Fibroblast of lung (primary cell): ENCODE measurements around the gene DOLK. TPM values are rescaled to one million over a fixed set of nuclear protein-coding genes. Genes with fewer than 3 reads are reported as not detected.

ENCODE experiments used
- DNase-seq, 2 donors: peaks; one replicate each; pipeline versions ENCODE4 v3.0.0 to v3.0.0-alpha.2; 2010; ENCODE audit warnings: low read depth in 2 of 2
- H2AFZ ChIP-seq: 2 replicates; pipeline ENCODE4 v1.5.1; 2012; ENCODE audit warnings: low read length, control low read depth, inconsistent platforms
- H3K27ac ChIP-seq: 2 replicates; pipeline ENCODE4 v1.5.1; 2011; ENCODE audit warnings: low read length, control low read depth; ENCODE audit not compliant: insufficient read depth
- H3K27me3 ChIP-seq: 2 replicates; pipeline ENCODE4 v1.5.1; 2011; ENCODE audit warnings: mild to moderate bottlenecking, low read length; ENCODE audit not compliant: control insufficient read depth, insufficient read depth
- H3K36me3 ChIP-seq: 2 replicates; pipeline ENCODE4 v1.5.1; 2011; ENCODE audit warnings: low read length; ENCODE audit not compliant: control insufficient read depth, insufficient read depth
- H3K4me1 ChIP-seq: 2 replicates; pipeline ENCODE4 v1.5.1; 2011; ENCODE audit warnings: low read length; ENCODE audit not compliant: control insufficient read depth, insufficient read depth; ENCODE audit errors: extremely low read depth
- H3K4me2 ChIP-seq: 2 replicates; pipeline ENCODE4 v1.5.1; 2011; ENCODE audit warnings: low read length, control low read depth; ENCODE audit not compliant: insufficient read depth; ENCODE audit errors: extremely low read depth
- H3K4me3 ChIP-seq, 4 experiments: fragments of 200-600 bp in 1 of 4; sonication (generic) in 1 of 4; replicated peaks in 1 of 4; 2 replicates each; pipeline ENCODE4 v1.5.1; 2011 to 2016; ENCODE audit warnings: low read length in 4 of 4, low read depth in 3 of 4, mild to moderate bottlenecking in 3 of 4, control low read depth in 2 of 4, inconsistent platforms in 1 of 4, mixed read lengths in 1 of 4; ENCODE audit not compliant: insufficient read depth in 1 of 4; ENCODE audit errors: control extremely low read depth in 1 of 4
- H3K79me2 ChIP-seq: 2 replicates; pipeline ENCODE4 v1.5.1; 2012; ENCODE audit warnings: mild to moderate bottlenecking, low read length, inconsistent platforms; ENCODE audit not compliant: control insufficient read depth, insufficient read depth
- H3K9ac ChIP-seq: 2 replicates; pipeline ENCODE4 v1.5.1; 2011; ENCODE audit warnings: mild to moderate bottlenecking, low read length, control low read depth; ENCODE audit not compliant: insufficient read depth
- H3K9me3 ChIP-seq: 2 replicates; pipeline ENCODE4 v1.5.1; 2012; ENCODE audit warnings: low read depth, low read length; ENCODE audit not compliant: control insufficient read depth, insufficient read depth
- H4K20me1 ChIP-seq: 2 replicates; pipeline ENCODE4 v1.5.1; 2011; ENCODE audit warnings: low read length; ENCODE audit not compliant: control insufficient read depth, insufficient read depth; ENCODE audit errors: extremely low read depth
- EZH2 ChIP-seq: IDR thresholded peaks from 2 replicates; pipeline ENCODE4 v1.5.1; 2012; ENCODE audit warnings: low read length, control low read depth, mild to moderate bottlenecking; ENCODE audit errors: missing control alignments
- polyA plus RNA-seq, 2 donors: library from polyadenylated mRNA; depleted of rRNA in 1 of 2; stranded (reverse) in 1 of 2; unstranded in 1 of 2; fragments of >200 nt; gene quantifications; 2 replicates each; pipeline ENCODE4 v1.2.1, GENCODE V29; 2011 to 2012; ENCODE audit warnings: missing spikeins in 1 of 2
- total RNA-seq: library from RNA; depleted of rRNA; stranded (reverse); fragments of >200 nt; gene quantifications from 2 replicates; pipeline ENCODE4 v1.2.1, GENCODE V29; 2014
- TF ChIP-seq, protein P1 (sequence below), 2 donors: IDR thresholded peaks in 1 of 2; conservative IDR thresholded peaks in 1 of 2; 1 replicate in 1 of 2; 2 replicates in 1 of 2; pipeline ENCODE4 v1.5.1; 2011 to 2012; ENCODE audit warnings: low read length in 2 of 2, control low read depth in 1 of 2, inconsistent platforms in 1 of 2, low read depth in 1 of 2, mild to moderate bottlenecking in 1 of 2

DOLK gene
- total and polyA plus RNA-seq, 2 donors (not counting 1 experiment from before 2014, with no cell fraction given) = 29.9 to 31.4 TPM

DNA sequence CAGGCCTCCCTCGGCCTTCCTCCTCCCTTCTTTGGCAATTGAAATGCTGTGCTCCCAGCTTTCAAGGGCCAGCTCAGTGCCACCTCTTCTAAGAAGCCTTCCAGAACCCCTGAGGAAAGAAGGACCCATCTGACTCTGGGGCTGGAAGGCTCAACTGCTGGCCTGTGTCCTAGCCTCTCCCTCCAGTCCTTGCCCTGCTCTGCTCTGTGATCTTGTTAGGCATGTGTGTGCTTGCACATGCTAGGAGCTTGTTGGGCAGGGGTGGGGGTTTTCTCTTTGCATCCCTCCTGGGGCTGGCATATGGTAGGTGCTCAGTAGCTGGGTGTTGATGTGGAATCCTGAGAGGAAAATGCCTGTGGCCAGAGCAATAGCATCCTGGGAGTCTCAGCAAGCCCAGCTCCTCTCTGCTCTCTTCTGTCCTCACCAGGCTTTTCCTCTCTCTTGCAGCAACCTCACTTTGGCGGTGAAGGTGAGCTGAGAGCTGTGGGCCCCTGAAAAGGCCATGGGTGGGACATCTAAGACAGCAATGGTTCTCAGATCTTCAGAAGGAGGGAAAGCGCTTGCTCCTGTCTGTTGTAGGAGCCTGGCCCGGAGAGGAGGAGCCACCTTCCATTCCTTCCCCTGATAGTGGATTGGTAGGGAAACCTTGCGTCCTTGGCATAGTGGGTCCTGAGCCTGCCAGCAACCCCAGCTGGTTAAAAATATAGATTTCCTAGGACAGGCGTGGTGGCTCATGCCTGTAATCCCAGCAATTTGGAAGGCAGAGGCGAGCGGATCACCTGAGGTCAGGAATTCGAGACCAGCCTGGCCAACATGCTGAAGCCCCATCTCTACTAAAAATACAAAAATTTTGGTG lies 9.9 kb downstream of the DOLK start:
- no peaks in the 10 kb centered on the region for H3K27me3 ChIP-seq
- H3K9ac ChIP-seq = no peak overlapping the region
- no peak for TF ChIP-seq EZH2
- TF ChIP-seq, protein P1, sequence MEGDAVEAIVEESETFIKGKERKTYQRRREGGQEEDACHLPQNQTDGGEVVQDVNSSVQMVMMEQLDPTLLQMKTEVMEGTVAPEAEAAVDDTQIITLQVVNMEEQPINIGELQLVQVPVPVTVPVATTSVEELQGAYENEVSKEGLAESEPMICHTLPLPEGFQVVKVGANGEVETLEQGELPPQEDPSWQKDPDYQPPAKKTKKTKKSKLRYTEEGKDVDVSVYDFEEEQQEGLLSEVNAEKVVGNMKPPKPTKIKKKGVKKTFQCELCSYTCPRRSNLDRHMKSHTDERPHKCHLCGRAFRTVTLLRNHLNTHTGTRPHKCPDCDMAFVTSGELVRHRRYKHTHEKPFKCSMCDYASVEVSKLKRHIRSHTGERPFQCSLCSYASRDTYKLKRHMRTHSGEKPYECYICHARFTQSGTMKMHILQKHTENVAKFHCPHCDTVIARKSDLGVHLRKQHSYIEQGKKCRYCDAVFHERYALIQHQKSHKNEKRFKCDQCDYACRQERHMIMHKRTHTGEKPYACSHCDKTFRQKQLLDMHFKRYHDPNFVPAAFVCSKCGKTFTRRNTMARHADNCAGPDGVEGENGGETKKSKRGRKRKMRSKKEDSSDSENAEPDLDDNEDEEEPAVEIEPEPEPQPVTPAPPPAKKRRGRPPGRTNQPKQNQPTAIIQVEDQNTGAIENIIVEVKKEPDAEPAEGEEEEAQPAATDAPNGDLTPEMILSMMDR (conservative IDR thresholded peaks at IDR 0.05 in 1 of 2, IDR thresholded peaks at IDR 0.05 in 1 of 2; ENCODE audit: low read depth in 1 of 2, low read length in 2 of 2) = no peak
- H2AFZ ChIP-seq = no peak overlapping the region
- H4K20me1 ChIP-seq = no peaks in the 10 kb centered on the region
- no peaks in the 10 kb centered on the region for H3K36me3 ChIP-seq
- H3K4me3 ChIP-seq = no peak overlapping the region
- H3K27ac ChIP-seq = no peak overlapping the region
- H3K9me3 ChIP-seq = no peaks in the 10 kb centered on the region
- H3K4me2 ChIP-seq = no peak overlapping the region
- no peak for DNase-seq
- H3K4me1 ChIP-seq = no peaks in the 10 kb centered on the region
- H3K79me2 ChIP-seq = no peaks in the 10 kb centered on the region

DNA sequence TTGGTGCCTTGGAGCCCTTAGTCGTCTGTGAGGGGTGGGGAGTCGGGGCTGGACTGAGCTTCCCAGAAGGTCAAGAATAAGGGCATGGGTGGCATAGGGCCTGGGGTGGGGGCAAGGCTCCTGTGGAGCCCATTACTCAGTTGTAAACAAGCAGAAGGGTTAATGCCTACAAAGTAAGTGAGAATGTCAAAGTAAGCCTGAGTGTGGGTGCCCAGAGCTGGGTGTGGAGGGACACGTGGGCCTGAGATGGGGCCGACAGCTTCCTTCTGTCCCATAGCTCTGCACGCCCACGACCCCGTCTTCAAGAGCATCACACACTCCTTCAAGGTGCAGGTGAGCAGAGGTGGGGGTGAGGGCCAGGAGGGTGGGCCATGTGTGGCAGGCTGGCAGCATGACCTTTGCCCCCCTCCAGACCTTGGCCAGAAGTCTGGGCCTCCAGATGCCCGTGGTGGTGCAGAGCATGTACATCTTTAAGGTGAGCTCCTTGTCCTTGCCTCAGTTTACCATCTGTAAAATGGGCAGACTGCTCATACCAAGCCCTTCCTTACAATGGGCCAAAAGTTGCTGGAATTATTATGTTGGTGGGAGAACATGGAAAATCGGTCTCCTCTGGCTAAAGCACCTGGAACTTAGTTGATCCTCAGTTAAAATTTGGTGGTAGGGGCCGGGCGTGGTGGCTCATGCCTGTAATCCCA lies 11.1 kb downstream of the DOLK start:
- H3K4me1 ChIP-seq = no peaks in the 10 kb centered on the region
- no peaks in the 10 kb centered on the region for H4K20me1 ChIP-seq
- no peak overlapping the region for H3K4me3 ChIP-seq
- no peaks in the 10 kb centered on the region for H3K27me3 ChIP-seq
- no peaks in the 10 kb centered on the region for H3K79me2 ChIP-seq
- H3K4me2 ChIP-seq = no peak overlapping the region
- no peak overlapping the region for H3K9ac ChIP-seq
- H3K36me3 ChIP-seq = no peaks in the 10 kb centered on the region
- no peak for DNase-seq
- no peak overlapping the region for H3K27ac ChIP-seq
- no peaks in the 10 kb centered on the region for H3K9me3 ChIP-seq
- TF ChIP-seq, protein P1 (conservative IDR thresholded peaks at IDR 0.05 in 1 of 2, IDR thresholded peaks at IDR 0.05 in 1 of 2; ENCODE audit: low read depth in 1 of 2, low read length in 2 of 2) = no peak
- no peak for TF ChIP-seq EZH2
- no peak overlapping the region for H2AFZ ChIP-seq

DNA sequence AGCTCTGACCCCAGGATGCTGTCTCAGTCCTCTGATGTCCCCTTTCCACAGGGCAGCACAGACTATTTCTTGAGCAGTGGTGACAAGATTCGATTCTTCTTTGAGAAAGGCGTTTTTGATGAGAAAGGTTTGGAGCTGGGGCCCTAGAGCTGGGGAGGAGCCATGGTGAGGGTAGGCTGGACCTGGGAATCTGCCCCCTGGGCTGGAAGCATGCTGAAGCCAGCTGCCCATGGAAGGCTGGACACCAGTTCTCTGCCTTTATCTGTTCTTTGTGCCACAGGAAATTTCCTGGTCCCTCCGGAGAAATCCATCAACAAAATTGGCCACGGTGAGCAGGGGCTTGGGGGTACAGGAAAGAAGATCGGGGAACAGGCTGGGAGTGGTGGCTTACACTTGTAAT lies 13.7 kb downstream of the DOLK start:
- no peaks in the 10 kb centered on the region for H4K20me1 ChIP-seq
- H3K4me2 ChIP-seq = no peak overlapping the region
- H3K79me2 ChIP-seq = no peaks in the 10 kb centered on the region
- H3K4me1 ChIP-seq = no peaks in the 10 kb centered on the region
- no peak overlapping the region for H3K4me3 ChIP-seq
- no peaks in the 10 kb centered on the region for H3K9me3 ChIP-seq
- no peak overlapping the region for H2AFZ ChIP-seq
- H3K36me3 ChIP-seq = no peaks in the 10 kb centered on the region
- TF ChIP-seq EZH2 = no peak
- TF ChIP-seq, protein P1 (conservative IDR thresholded peaks at IDR 0.05 in 1 of 2, IDR thresholded peaks at IDR 0.05 in 1 of 2; ENCODE audit: low read depth in 1 of 2, low read length in 2 of 2) = no peak
- no peaks in the 10 kb centered on the region for H3K27me3 ChIP-seq
- no peak overlapping the region for H3K27ac ChIP-seq
- H3K9ac ChIP-seq = no peak overlapping the region
- DNase-seq = no peak
